HepG2 (cell line): ENCODE results near the gene SMIM20. TPM values are rescaled to one million over a fixed set of nuclear protein-coding genes. Genes with fewer than 3 reads are reported as not detected.

Experiments
- ATAC-seq: fragments of 200-7000 bp; cut with Tn5 transposase; 3 replicates; pipeline ENCODE4 v1.9.1; 2020; ENCODE audit warnings: mild to moderate bottlenecking, moderate library complexity
- BruUV-seq: library from RNA; stranded (reverse); fragments of 400-500 nt; replicated peaks from 2 replicates; lab custom pipeline; 2021; lab: Mats Ljungman, UMichigan
- CTCF ChIA-PET: fragments of 300-600 bp; formaldehyde crosslinking; extraction: SDS; loops from one replicate; lab custom pipeline; 2021; ENCODE audit warnings: low total read pairs, inconsistent platforms, low intra/inter-chr PET ratio; lab: Yijun Ruan, JAX
- POLR2A ChIA-PET: fragments of 350-600 bp; sonication (Branson Sonifier 250); formaldehyde crosslinking; loops from one replicate; lab custom pipeline; 2020; ENCODE audit warnings: antibody characterized with exemption, inconsistent platforms; lab: Yijun Ruan, JAX
- DNase-seq: peaks from one replicate; pipeline ENCODE4 v3.0.0-alpha.2; 2015; ENCODE audit warnings: low spot score
- FAIRE-seq: peaks from 3 replicates; lab custom pipeline; 2011; peaks lifted over from hg19 to GRCh38; lab: Jason Lieb, UNC
- H2AFZ ChIP-seq: one replicate; pipeline ENCODE4 v1.6.1; 2011; ENCODE audit warnings: low read length, inconsistent platforms
- H3K27ac ChIP-seq: fragments of 300-600 bp; 3 replicates; pipeline ENCODE4 v1.8.0; 2011; ENCODE audit warnings: mixed run types, mild to moderate bottlenecking, mixed read lengths, low read length, inconsistent platforms; ENCODE audit not compliant: insufficient read depth; ENCODE audit errors: extremely low read length
- H3K27me3 ChIP-seq, 2 experiments: fragments of 200-600 bp in 1 of 2; 2 replicates in 1 of 2; 3 replicates in 1 of 2; pipeline versions ENCODE4 v1.6.0 to v1.8.0; 2011; ENCODE audit warnings: low read length in 2 of 2, mild to moderate bottlenecking in 2 of 2, moderate library complexity in 2 of 2, inconsistent platforms in 1 of 2; ENCODE audit not compliant: insufficient read depth in 2 of 2, control insufficient read depth in 1 of 2
- H3K36me3 ChIP-seq, 2 experiments: fragments of 200-600 bp in 1 of 2; replicated peaks in 1 of 2; 2 replicates in 1 of 2; 3 replicates in 1 of 2; pipeline versions ENCODE4 v1.5.1 to v1.8.0; 2011; ENCODE audit warnings: low read length in 2 of 2, inconsistent platforms in 1 of 2; ENCODE audit not compliant: insufficient read depth in 2 of 2, control insufficient read depth in 1 of 2
- H3K4me1 ChIP-seq: 2 replicates; pipeline ENCODE4 v1.5.1; 2012; ENCODE audit warnings: low read length, inconsistent platforms; ENCODE audit not compliant: insufficient read depth
- H3K4me2 ChIP-seq: 2 replicates; pipeline ENCODE4 v1.6.0; 2011; ENCODE audit warnings: low read depth, low read length, inconsistent platforms
- H3K4me3 ChIP-seq, 3 experiments: fragments of 200-600 bp in 1 of 3; sonication (generic), shearing (Covaris generic) in 1 of 3; replicated peaks in 1 of 3; 2 replicates each; pipeline ENCODE4 v1.5.1; 2011 to 2016; ENCODE audit warnings: low read length in 3 of 3, inconsistent platforms in 2 of 3, low read depth in 2 of 3, mild to moderate bottlenecking in 2 of 3, control low read depth in 1 of 3, mixed read lengths in 1 of 3; ENCODE audit not compliant: insufficient read depth in 1 of 3
- H3K79me2 ChIP-seq: one replicate; pipeline ENCODE4 v1.6.1; 2011; ENCODE audit warnings: low read length, inconsistent platforms; ENCODE audit not compliant: insufficient read depth
- H3K9ac ChIP-seq: 2 replicates; pipeline ENCODE4 v1.6.0; 2011; ENCODE audit warnings: mild to moderate bottlenecking, low read depth, low read length, inconsistent platforms; ENCODE audit not compliant: insufficient read depth
- H3K9me3 ChIP-seq: 2 replicates; pipeline ENCODE4 v1.5.1; 2012; ENCODE audit warnings: mild to moderate bottlenecking, low read length
- H4K20me1 ChIP-seq: 2 replicates; pipeline ENCODE4 v1.6.0; 2011; ENCODE audit warnings: inconsistent platforms, mild to moderate bottlenecking, low read length, moderate library complexity; ENCODE audit not compliant: insufficient read depth
- EHMT2 ChIP-seq: fragments of 200-600 bp; sonication (generic); IDR thresholded peaks from 2 replicates; pipeline ENCODE4 v1.7.0; 2017; ENCODE audit warnings: antibody characterized with exemption, low read depth, low read length, borderline replicate concordance
- FOSL2 ChIP-seq: sonication (generic); formaldehyde crosslinking; IDR thresholded peaks from 2 replicates; pipeline ENCODE4 v1.4.0; 2020; ENCODE audit warnings: missing genetic modification reagents
- HOXD1 ChIP-seq: sonication (generic); formaldehyde crosslinking; IDR thresholded peaks from 2 replicates; pipeline ENCODE4 v1.5.0; 2020; ENCODE audit warnings: missing genetic modification reagents
- MEF2D ChIP-seq: sonication (generic); formaldehyde crosslinking; IDR thresholded peaks from 2 replicates; pipeline ENCODE4 v1.5.1; 2020; ENCODE audit warnings: mild to moderate bottlenecking, missing genetic modification reagents
- PHF21A ChIP-seq: sonication (generic); formaldehyde crosslinking; IDR thresholded peaks from 2 replicates; pipeline ENCODE4 v1.5.0; 2020; ENCODE audit warnings: mild to moderate bottlenecking, missing genetic modification reagents
- SALL1 ChIP-seq: sonication (generic); formaldehyde crosslinking; IDR thresholded peaks from 2 replicates; pipeline ENCODE4 v1.8.0; 2022; ENCODE audit warnings: mild to moderate bottlenecking, missing genetic modification reagents
- SRSF1 ChIP-seq: fragments of 200-400 bp; formaldehyde crosslinking; optimal IDR thresholded peaks from 2 replicates; pipeline ENCODE3; 2017; ENCODE audit warnings: mild to moderate bottlenecking, low read depth, low read length, moderate library complexity
- STAG1 ChIP-seq: sonication (generic); formaldehyde crosslinking; IDR thresholded peaks from 2 replicates; pipeline ENCODE4 v1.4.0; 2020; ENCODE audit warnings: missing genetic modification reagents
- TOPORS ChIP-seq: sonication (generic); formaldehyde crosslinking; IDR thresholded peaks from 2 replicates; pipeline ENCODE4 v1.8.0; 2023; ENCODE audit warnings: mild to moderate bottlenecking, missing genetic modification reagents
- WIZ ChIP-seq: sonication (generic); formaldehyde crosslinking; IDR thresholded peaks from 2 replicates; pipeline ENCODE4 v1.5.1; 2020; ENCODE audit warnings: mild to moderate bottlenecking, missing genetic modification reagents
- ZBTB21 ChIP-seq: sonication (generic); formaldehyde crosslinking; IDR thresholded peaks from 2 replicates; pipeline ENCODE4 v1.4.0; 2020; ENCODE audit warnings: missing genetic modification reagents
- ZNF260 ChIP-seq: sonication (generic); formaldehyde crosslinking; IDR thresholded peaks from 2 replicates; pipeline ENCODE4 v1.4.0; 2020; ENCODE audit warnings: missing genetic modification reagents, low read depth, mild to moderate bottlenecking, borderline replicate concordance
- ZNF547 ChIP-seq: sonication (generic); formaldehyde crosslinking; IDR thresholded peaks from 2 replicates; pipeline ENCODE4 v1.5.1; 2020; ENCODE audit warnings: mild to moderate bottlenecking, missing genetic modification reagents
- ZSCAN29 ChIP-seq: sonication (generic); formaldehyde crosslinking; conservative IDR thresholded peaks from 2 replicates; pipeline ENCODE4 v1.4.0; 2020; ENCODE audit warnings: mild to moderate bottlenecking, missing genetic modification reagents
- WGBS: methylation state at CpG from one replicate; pipeline ENCODE4 v1.1.6; 2017; ENCODE audit warnings: low lambda C conversion rate; 5-methylcytosine and 5-hydroxymethylcytosine counted together
- in situ Hi-C: cut with HindIII; loops from 2 replicates; pipeline ENCODE4 v1.10.0; 2017; ENCODE audit warnings: low pct_unique_long_range_greater_than_20kb; ENCODE audit not compliant: extremely low pct_ligation_motif_present
- intact Hi-C: fragments of 100-400 bp; cut with micrococcal nuclease; formaldehyde crosslinking; loops from one replicate; pipeline ENCODE4 v1.10.0; 2022; ENCODE audit not compliant: unreplicated experiment
- polyA plus RNA-seq, 8 experiments: library from polyadenylated mRNA; depleted of rRNA in 3 of 8; stranded (reverse) in 7 of 8; unstranded in 1 of 8; fragments of >200 nt; fragmentation: Illumina TruSeq in 4 of 8; extraction: Trizol in 4 of 8; gene quantifications; 2 replicates each; pipeline versions ENCODE4 v1.2.1 to v1.2.3, GENCODE V29; 2011 to 2016; ENCODE audit warnings: low read depth in 4 of 8, missing spikeins in 1 of 8, mixed read lengths in 1 of 8; ENCODE audit not compliant: insufficient read depth in 1 of 8
- total RNA-seq, 5 experiments: library from RNA; depleted of rRNA; stranded (reverse); fragments of >200 nt; fragmentation: Illumina TruSeq; extraction: Trizol; gene quantifications; 2 replicates each; pipeline ENCODE4 v1.2.3, GENCODE V29; 2016; ENCODE audit warnings: low read depth in 1 of 5
- TF ChIP-seq, protein P1 (sequence below): IDR thresholded peaks from 2 replicates; pipeline ENCODE4 v1.6.1; 2016; ENCODE audit warnings: low read depth, control low read depth
- TF ChIP-seq, protein P2 (sequence below): sonication (generic); formaldehyde crosslinking; IDR thresholded peaks from 2 replicates; pipeline ENCODE4 v1.4.0; 2020; ENCODE audit warnings: missing genetic modification reagents
- TF ChIP-seq, protein P3 (sequence below): sonication (generic); formaldehyde crosslinking; IDR thresholded peaks from 2 replicates; pipeline ENCODE4 v1.4.0; 2020; ENCODE audit warnings: mild to moderate bottlenecking, missing genetic modification reagents
- TF ChIP-seq, protein P4 (sequence below): sonication (generic); formaldehyde crosslinking; IDR thresholded peaks from 2 replicates; pipeline ENCODE4; 2020; ENCODE audit warnings: missing genetic modification reagents, mild to moderate bottlenecking, borderline replicate concordance

Gene SMIM20
- total and polyA plus RNA-seq, 2 of the 13 experiments (the other 11 are each of a cell fraction or from before 2014, with no cell fraction given) = 26.3 to 30.2 TPM

DNA sequence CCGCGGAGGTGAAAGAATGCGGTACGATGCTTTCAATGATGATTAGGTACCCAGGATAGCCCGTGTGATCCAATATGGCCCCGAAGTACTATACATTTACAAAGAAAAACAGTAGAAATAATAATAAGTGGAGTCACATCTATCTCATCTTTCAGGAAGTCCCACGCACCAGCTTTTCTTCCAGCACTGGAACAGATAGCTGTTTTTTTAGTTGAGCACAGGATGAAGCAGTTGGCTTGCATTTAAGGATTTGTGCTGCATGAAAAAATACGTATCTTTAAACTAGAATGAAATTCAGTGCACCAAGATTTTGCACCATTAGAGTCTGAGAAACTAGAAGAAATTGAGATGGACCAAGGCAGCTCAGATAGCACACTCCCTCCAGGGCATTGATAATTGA, 44.1 kb downstream of the SMIM20 start (continued):
- TF ChIP-seq ZNF547 (no peak), SRSF1 (no peak), ZSCAN29 (CRISPR knock-in tag) (no peak)
- TF ChIP-seq, protein P1, sequence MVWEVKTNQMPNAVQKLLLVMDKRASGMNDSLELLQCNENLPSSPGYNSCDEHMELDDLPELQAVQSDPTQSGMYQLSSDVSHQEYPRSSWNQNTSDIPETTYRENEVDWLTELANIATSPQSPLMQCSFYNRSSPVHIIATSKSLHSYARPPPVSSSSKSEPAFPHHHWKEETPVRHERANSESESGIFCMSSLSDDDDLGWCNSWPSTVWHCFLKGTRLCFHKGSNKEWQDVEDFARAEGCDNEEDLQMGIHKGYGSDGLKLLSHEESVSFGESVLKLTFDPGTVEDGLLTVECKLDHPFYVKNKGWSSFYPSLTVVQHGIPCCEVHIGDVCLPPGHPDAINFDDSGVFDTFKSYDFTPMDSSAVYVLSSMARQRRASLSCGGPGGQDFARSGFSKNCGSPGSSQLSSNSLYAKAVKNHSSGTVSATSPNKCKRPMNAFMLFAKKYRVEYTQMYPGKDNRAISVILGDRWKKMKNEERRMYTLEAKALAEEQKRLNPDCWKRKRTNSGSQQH (CRISPR knock-in tag) = no peak
- TF ChIP-seq, protein P2, sequence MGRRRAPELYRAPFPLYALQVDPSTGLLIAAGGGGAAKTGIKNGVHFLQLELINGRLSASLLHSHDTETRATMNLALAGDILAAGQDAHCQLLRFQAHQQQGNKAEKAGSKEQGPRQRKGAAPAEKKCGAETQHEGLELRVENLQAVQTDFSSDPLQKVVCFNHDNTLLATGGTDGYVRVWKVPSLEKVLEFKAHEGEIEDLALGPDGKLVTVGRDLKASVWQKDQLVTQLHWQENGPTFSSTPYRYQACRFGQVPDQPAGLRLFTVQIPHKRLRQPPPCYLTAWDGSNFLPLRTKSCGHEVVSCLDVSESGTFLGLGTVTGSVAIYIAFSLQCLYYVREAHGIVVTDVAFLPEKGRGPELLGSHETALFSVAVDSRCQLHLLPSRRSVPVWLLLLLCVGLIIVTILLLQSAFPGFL (CRISPR knock-in tag) = no peak

DNA sequence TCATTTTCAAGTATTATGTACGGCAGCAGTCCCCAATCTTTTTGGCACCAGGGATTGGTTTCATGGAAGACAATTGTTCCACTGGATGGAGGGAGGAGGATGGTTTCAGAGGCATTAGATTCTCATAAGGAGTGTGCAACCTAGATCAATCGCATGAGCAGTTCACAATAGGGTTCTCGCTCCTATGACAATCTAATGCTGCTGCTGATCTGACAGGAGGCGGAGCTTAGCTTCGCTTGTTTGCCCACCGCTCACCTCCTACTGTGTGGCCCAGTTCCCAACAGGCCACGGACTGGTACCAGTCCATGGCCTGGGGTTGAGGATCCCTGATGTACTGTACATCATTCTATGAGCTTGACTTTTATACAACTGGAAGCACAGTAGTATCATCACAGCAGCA, 48.4 kb downstream of the SMIM20 start:
- H4K20me1 ChIP-seq = no peaks in the 10 kb centered on the region
- FAIRE-seq (no peak), DNase-seq (no peak), ATAC-seq (no peak)
- POLR2A ChIA-PET = no interaction called here
- no peaks in the 10 kb centered on the region for H3K4me1 ChIP-seq
- no peaks in the 10 kb centered on the region for H3K9me3 ChIP-seq
- no peaks in the 10 kb centered on the region for H3K79me2 ChIP-seq
- intact Hi-C loops (no loop called here), in situ Hi-C loops (no loop called here)
- BruUV-seq = no TSS peak
- no peak overlapping the region for H3K9ac ChIP-seq
- H3K4me3 ChIP-seq = no peak overlapping the region
- no peak overlapping the region for H3K27ac ChIP-seq
- no peak overlapping the region for H3K4me2 ChIP-seq
- CTCF ChIA-PET = no interaction called here
- H3K36me3 ChIP-seq = no peaks in the 10 kb centered on the region
- H2AFZ ChIP-seq = no peak overlapping the region
- no peaks in the 10 kb centered on the region; a peak in 1 of 5 replicates for H3K27me3 ChIP-seq
- 75% methylated on average over 7 of the region's 7 CpGs for WGBS
- TF ChIP-seq MEF2D (CRISPR knock-in tag) (no peak), HOXD1 (CRISPR knock-in tag) (no peak), WIZ (no peak), ZNF260 (CRISPR knock-in tag) (no peak), STAG1 (CRISPR knock-in tag) (no peak), PHF21A (CRISPR knock-in tag) (no peak), TOPORS (CRISPR knock-in tag) (no peak), FOSL2 (CRISPR knock-in tag) (no peak), EHMT2 (no peak), ZBTB21 (CRISPR knock-in tag) (no peak), SALL1 (no peak)
- TF ChIP-seq, protein P3, sequence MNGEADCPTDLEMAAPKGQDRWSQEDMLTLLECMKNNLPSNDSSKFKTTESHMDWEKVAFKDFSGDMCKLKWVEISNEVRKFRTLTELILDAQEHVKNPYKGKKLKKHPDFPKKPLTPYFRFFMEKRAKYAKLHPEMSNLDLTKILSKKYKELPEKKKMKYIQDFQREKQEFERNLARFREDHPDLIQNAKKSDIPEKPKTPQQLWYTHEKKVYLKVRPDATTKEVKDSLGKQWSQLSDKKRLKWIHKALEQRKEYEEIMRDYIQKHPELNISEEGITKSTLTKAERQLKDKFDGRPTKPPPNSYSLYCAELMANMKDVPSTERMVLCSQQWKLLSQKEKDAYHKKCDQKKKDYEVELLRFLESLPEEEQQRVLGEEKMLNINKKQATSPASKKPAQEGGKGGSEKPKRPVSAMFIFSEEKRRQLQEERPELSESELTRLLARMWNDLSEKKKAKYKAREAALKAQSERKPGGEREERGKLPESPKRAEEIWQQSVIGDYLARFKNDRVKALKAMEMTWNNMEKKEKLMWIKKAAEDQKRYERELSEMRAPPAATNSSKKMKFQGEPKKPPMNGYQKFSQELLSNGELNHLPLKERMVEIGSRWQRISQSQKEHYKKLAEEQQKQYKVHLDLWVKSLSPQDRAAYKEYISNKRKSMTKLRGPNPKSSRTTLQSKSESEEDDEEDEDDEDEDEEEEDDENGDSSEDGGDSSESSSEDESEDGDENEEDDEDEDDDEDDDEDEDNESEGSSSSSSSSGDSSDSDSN (CRISPR knock-in tag) = no peak
- TF ChIP-seq, protein P4, sequence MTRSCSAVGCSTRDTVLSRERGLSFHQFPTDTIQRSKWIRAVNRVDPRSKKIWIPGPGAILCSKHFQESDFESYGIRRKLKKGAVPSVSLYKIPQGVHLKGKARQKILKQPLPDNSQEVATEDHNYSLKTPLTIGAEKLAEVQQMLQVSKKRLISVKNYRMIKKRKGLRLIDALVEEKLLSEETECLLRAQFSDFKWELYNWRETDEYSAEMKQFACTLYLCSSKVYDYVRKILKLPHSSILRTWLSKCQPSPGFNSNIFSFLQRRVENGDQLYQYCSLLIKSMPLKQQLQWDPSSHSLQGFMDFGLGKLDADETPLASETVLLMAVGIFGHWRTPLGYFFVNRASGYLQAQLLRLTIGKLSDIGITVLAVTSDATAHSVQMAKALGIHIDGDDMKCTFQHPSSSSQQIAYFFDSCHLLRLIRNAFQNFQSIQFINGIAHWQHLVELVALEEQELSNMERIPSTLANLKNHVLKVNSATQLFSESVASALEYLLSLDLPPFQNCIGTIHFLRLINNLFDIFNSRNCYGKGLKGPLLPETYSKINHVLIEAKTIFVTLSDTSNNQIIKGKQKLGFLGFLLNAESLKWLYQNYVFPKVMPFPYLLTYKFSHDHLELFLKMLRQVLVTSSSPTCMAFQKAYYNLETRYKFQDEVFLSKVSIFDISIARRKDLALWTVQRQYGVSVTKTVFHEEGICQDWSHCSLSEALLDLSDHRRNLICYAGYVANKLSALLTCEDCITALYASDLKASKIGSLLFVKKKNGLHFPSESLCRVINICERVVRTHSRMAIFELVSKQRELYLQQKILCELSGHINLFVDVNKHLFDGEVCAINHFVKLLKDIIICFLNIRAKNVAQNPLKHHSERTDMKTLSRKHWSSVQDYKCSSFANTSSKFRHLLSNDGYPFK (CRISPR knock-in tag) = no peak
